HFF-Myc (cell line): Measurements from ENCODE around the gene GOPC.

Experiments
- DNase-seq: peaks from one replicate; pipeline ENCODE4 v3.0.0-alpha.2; 2011; ENCODE audit warnings: low read depth; ENCODE audit errors: extremely low read depth
- H3K4me3 ChIP-seq: replicated peaks from 2 replicates; pipeline ENCODE4 v1.5.1; 2011; ENCODE audit warnings: low read depth, mild to moderate bottlenecking, control low read depth, low read length
- TF ChIP-seq, protein P1 (sequence below): IDR thresholded peaks from 2 replicates; pipeline ENCODE4 v1.5.1; 2012; ENCODE audit warnings: mild to moderate bottlenecking, low read depth, low read length, control low read depth; ENCODE audit errors: missing control alignments

GOPC gene

DNA sequence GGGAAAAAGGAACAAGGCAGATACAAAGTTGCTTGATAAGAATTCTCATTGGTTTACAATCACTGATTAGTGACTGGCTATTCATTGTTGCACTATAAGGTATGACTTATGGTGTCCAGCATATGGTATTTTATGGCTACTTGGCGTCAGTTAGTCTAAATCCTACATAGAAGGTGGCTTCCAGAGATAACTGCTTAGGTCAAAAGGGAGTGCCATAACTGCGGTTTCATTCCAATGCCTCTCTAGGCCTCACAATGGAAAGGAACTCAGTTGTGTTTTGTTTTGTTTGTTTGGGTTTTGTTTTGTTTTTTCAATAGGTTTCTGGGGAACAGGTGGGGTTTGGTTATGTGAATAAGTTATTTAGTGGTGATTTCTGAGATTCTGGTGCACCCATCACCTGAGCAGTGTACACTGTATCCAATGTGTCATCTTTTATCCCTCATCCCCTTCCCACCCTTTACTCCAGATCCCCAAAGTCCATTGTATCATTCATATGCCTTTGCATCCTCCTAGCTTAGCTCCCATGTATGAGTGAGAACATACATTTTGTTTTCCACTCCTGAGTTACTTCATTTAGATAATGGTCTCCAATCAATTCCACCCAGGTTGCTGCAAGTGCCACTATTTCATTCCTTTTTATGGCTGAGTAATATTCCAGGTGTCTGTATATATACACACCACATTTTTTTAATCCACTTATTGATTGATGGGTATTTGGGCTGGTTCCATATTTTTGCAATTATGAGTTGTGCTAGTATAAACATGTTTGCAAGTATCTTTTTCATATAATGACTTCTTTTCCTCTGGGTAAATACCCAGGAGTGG, 7.0 kb downstream of the GOPC start:
- TF ChIP-seq, protein P1, sequence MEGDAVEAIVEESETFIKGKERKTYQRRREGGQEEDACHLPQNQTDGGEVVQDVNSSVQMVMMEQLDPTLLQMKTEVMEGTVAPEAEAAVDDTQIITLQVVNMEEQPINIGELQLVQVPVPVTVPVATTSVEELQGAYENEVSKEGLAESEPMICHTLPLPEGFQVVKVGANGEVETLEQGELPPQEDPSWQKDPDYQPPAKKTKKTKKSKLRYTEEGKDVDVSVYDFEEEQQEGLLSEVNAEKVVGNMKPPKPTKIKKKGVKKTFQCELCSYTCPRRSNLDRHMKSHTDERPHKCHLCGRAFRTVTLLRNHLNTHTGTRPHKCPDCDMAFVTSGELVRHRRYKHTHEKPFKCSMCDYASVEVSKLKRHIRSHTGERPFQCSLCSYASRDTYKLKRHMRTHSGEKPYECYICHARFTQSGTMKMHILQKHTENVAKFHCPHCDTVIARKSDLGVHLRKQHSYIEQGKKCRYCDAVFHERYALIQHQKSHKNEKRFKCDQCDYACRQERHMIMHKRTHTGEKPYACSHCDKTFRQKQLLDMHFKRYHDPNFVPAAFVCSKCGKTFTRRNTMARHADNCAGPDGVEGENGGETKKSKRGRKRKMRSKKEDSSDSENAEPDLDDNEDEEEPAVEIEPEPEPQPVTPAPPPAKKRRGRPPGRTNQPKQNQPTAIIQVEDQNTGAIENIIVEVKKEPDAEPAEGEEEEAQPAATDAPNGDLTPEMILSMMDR: no peak
- no peak overlapping the region for H3K4me3 ChIP-seq
- DNase-seq: no peak

DNA sequence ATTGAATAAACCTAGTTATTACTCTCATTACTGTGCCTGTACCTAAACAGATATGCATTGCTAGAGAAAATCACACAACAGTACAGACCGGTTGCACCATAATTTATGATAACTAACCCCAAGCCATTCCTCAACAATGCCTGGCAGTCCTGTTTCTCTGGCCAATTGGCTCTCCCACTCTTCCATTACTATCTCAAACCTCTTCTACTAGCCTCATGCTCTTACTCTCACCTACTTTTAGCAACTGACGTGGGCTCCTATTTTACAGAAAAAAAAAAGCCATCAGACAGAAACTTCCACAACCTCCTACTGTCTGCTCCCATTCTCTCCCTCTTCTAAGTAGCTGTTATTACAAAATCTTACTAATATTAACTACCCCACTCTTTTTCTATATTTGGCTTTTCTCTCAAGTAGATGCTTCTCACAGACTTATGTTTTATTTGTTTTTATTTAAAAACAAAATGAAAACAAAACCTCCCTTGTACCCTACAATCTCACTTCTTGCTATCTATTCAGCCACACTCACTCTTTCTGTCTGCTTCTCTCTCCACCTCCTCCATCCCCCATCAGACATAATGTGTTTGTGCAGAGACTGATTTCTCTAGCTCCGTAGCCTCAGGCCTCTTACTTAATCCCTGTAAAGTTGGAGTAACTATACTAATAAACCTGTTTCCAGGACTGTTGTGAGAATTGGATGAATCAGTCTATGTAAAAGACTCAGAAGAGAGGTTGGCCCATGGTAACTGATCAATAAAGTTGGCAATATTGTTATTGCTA, 9.1 kb downstream of the GOPC start:
- TF ChIP-seq, protein P1: no peak
- DNase-seq: no peak
- no peak overlapping the region for H3K4me3 ChIP-seq

DNA sequence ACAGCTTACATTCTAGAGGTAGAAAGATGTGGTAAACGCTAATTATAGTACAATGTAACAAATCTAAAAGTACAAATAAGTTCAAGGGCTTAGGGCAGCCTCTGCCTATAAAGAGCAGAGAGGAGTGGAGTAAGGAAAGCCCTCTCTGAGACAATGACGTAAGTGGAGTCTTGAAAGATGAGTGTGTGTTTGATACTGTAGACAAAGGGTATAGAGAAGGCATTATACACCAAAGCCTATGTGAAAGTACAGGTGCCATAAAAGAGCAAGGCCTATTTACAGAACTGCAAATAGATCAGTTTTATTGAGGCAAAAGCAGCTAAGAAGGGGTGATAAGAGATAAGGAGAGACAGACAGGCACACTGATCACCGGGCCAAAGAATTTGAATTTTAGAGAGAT, 10.9 kb downstream of the GOPC start:
- TF ChIP-seq, protein P1: no peak
- no peak overlapping the region for H3K4me3 ChIP-seq
- DNase-seq: no peak

DNA sequence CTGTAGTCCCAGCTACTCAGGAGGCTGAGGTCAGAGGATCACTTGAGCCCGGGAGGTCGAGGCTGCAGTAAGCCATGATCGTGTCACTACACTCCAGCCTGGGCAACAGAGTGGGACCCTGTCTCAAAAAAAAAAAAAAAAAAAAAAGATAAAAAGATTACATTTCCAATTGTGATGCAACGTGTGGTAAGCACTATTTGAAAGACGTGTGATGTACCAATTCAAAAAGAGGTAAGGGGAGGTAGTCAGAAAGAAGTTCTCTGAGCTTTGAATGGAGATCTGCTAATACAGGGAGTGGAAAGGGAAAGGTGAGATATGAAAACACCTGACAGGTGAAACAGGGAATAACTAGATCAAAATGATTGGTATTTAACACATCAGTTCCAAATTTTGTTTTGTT, 11.9 kb downstream of the GOPC start:
- H3K4me3 ChIP-seq: no peak overlapping the region
- DNase-seq: no peak
- TF ChIP-seq, protein P1: no peak

DNA sequence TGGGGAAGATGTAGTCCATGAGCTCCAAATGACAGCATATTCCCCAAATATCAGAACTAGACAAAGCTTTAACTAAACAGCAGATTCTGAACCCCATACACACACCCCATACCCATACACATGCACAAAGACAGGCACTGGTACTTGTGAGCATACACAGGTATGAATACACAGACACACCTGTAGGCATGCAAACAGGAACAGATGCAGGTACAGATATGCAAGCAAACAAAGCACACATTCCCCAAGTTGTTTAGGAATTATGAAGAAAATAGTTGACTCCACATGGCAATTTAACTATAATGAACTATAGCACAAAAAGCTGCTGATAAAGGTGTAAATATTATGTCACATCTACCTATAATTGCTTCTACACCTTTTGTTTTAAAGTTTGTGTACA, 16.7 kb downstream of the GOPC start:
- TF ChIP-seq, protein P1: no peak
- no peak overlapping the region for H3K4me3 ChIP-seq
- DNase-seq: no peak

DNA sequence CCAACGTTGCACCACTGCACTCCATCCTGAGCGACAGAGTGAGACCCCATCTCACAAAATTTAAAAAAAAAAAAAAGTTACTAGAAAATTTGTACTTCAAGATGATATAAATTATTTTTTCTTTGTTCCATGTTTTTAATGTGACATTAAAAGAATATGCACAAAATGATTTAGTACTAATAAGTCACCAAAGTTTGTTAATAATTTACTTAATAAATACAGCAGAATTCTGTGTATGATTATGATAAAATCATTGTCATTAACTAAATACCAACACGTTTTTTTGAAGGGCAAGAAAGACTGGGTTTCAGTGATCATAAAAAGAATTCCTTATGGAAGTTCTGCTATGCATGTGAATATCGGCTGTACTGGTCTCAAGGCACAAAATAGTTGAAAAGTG, 28.1 kb downstream of the GOPC start:
- DNase-seq: no peak
- H3K4me3 ChIP-seq: no peak overlapping the region
- TF ChIP-seq, protein P1: no peak
